ENCODE results near the gene FGFR3. TPM values are rescaled to one million over a fixed set of nuclear protein-coding genes. Genes with fewer than 3 reads are reported as not detected.

Gene FGFR3
- total and polyA plus RNA-seq, 2 of the 4 experiments (the other 2 are of a cell fraction), result 0.18 to 0.67 TPM

GRCh38 chr4:1770791-1771231 lies 22.3 kb upstream of the FGFR3 start:
- Histone ChIP-seq H4K91ac (ENCODE audit: insufficient read depth, low read depth, low read length) (no peak overlapping the region), H2BK20ac (ENCODE audit: low read depth, low read length) (no peak overlapping the region), H3K9me1 (ENCODE audit: insufficient read depth, low read length) (no peaks in the 10 kb centered on the region), H3K4me3 (ENCODE audit: insufficient read depth, low read depth, low read length) (no peak overlapping the region), H4K20me1 (ENCODE audit: insufficient read depth, low read length) (no peaks in the 10 kb centered on the region; the same call in 1 of the 2 replicates), H3K79me1 (ENCODE audit: low read depth in 1 of 2, low read length in 2 of 2) (no peaks in the 10 kb centered on the region), H3K56ac (ENCODE audit: extremely low read depth, insufficient read depth, low read length) (no peak overlapping the region), H3K4me1 (ENCODE audit: control insufficient read depth, insufficient read depth, low read length) (no peaks in the 10 kb centered on the region; the same call in 1 of the 2 replicates), H3K36me3 (ENCODE audit: control insufficient read depth, insufficient read depth, low read length) (no peaks in the 10 kb centered on the region), H3K9ac (ENCODE audit: low read depth, low read length) (no peak overlapping the region), H3K18ac (ENCODE audit: low read depth, low read length) (no peak overlapping the region), H2BK120ac (ENCODE audit: low read depth, low read length) (no peak overlapping the region), H3K9me3 (ENCODE audit: control insufficient read depth, insufficient read depth, low read length) (no peaks in the 10 kb centered on the region), H3K14ac (replicated peaks; ENCODE audit: low read depth, low read length) (no peak overlapping the region), H4K5ac (ENCODE audit: low read depth, low read length) (no peak overlapping the region), H3K23ac (ENCODE audit: low read depth, low read length) (no peak overlapping the region), H3K27ac (ENCODE audit: insufficient read depth, low read length) (no peak overlapping the region), H2AK9ac (replicated peaks; ENCODE audit: low read depth, low read length, poor library complexity) (peak overlapping the region; percentile 65), H2AFZ (replicated peaks; ENCODE audit: low read length, poor library complexity) (no peak overlapping the region), H3K27me3 (ENCODE audit: control insufficient read depth, insufficient read depth, low read length) (peaks cover 2% of the 10 kb centered on the region; the same call in 1 of the 2 replicates), H3K4ac (ENCODE audit: low read depth, low read length) (no peak overlapping the region), H2BK15ac (ENCODE audit: low read depth, low read length) (no peak overlapping the region), H3K4me2 (ENCODE audit: low read depth, low read length) (no peak overlapping the region), H2BK5ac (ENCODE audit: low read depth, low read length, poor library complexity, severe bottlenecking) (no peak overlapping the region), H4K8ac (ENCODE audit: low read depth in 2 of 2, low read length in 2 of 2) (no peak overlapping the region), H2AK5ac (ENCODE audit: low read depth, low read length) (no peak overlapping the region)
- DNase-seq (no peak), ATAC-seq (ENCODE audit: low read depth) (no peak)
- no CpG with 5 or more reads among the region's 11 CpGs for WGBS, 2 experiments (ENCODE audit: extremely low coverage in 2 of 2, insufficient read length in 1 of 2)
- CTCF ChIA-PET, result no interaction called here
- BruUV-seq (replicated peaks), result no TSS peak
- TF ChIP-seq ELK1 (IDR thresholded peaks at IDR 0.05; ENCODE audit: borderline replicate concordance, low read depth, low read length) (no peak), CTCF (conservative IDR thresholded peaks at IDR 0.05; ENCODE audit: low read depth, low read length) (no peak)
- dilution Hi-C loops (cut with HindIII; ENCODE audit: low sequenced_read_pairs, unreplicated experiment), result no loop called here
- in situ Hi-C loops (cut with MboI; ENCODE audit: low sequenced_read_pairs), result no loop called here
- POLR2A ChIA-PET (ENCODE audit: unreplicated experiment), result interaction anchor here (0.6 kb wide), 1 partner anchor 514 kb away, joined by 3 read pairs; no protein-coding TSS in a partner anchor
- intact Hi-C loops (cut with micrococcal nuclease), result no loop called here
